ENCODE measurements around the gene OR6C68. TPM values are rescaled to one million over a fixed set of nuclear protein-coding genes. Genes with fewer than 3 reads are reported as not detected.

The OR6C68 gene
- total and polyA plus RNA-seq, 2 of the 4 experiments (the other 2 are of a cell fraction), result not detected

- H4K20me1 ChIP-seq (ENCODE audit: insufficient read depth, low read length), result no peaks in the 10 kb centered on the region
- intact Hi-C loops (cut with micrococcal nuclease) (no loop called here), dilution Hi-C loops (cut with HindIII; ENCODE audit: low sequenced_read_pairs, unreplicated experiment) (no loop called here), in situ Hi-C loops (cut with MboI; ENCODE audit: low sequenced_read_pairs) (no loop called here)
- no peak overlapping the region for H3K9ac ChIP-seq (ENCODE audit: low read depth, low read length)
- no peak overlapping the region for H4K5ac ChIP-seq (ENCODE audit: low read depth, low read length)
- no peaks in the 10 kb centered on the region for H3K36me3 ChIP-seq (ENCODE audit: control insufficient read depth, insufficient read depth, low read length)
- no TSS peak for BruUV-seq (replicated peaks)
- no peaks in the 10 kb centered on the region for H3K79me1 ChIP-seq (ENCODE audit: low read depth in 1 of 2, low read length in 2 of 2)
- no peak overlapping the region for H2BK20ac ChIP-seq (ENCODE audit: low read depth, low read length)
- H3K4me1 ChIP-seq (ENCODE audit: control insufficient read depth, insufficient read depth, low read length), result no peaks in the 10 kb centered on the region
- TF ChIP-seq RAD21 (IDR thresholded peaks at IDR 0.05; ENCODE audit: low read length) (no peak), NFE2L2 (IDR thresholded peaks at IDR 0.05; ENCODE audit: low read depth, low read length) (no peak), MAZ (IDR thresholded peaks at IDR 0.05; ENCODE audit: borderline replicate concordance, low read depth, low read length) (no peak), USF2 (IDR thresholded peaks at IDR 0.05; ENCODE audit: low read depth, low read length) (no peak), SMC3 (IDR thresholded peaks at IDR 0.05; ENCODE audit: low read depth, low read length) (no peak), CHD1 (IDR thresholded peaks at IDR 0.05; ENCODE audit: low read depth, low read length) (no peak), MXI1 (IDR thresholded peaks at IDR 0.05; ENCODE audit: borderline replicate concordance, low read depth, low read length) (no peak), RCOR1 (IDR thresholded peaks at IDR 0.05; ENCODE audit: insufficient replicate concordance, low read length) (no peak), POLR2A (IDR thresholded peaks at IDR 0.05; ENCODE audit: low read depth, low read length) (no peak), CTCF (conservative IDR thresholded peaks at IDR 0.05; ENCODE audit: low read depth, low read length) (no peak), FOS (IDR thresholded peaks at IDR 0.05; ENCODE audit: low read depth, low read length) (no peak), RFX5 (IDR thresholded peaks at IDR 0.05; ENCODE audit: low read depth, low read length) (no peak), ELK1 (IDR thresholded peaks at IDR 0.05; ENCODE audit: borderline replicate concordance, low read depth, low read length) (no peak), MAFK (IDR thresholded peaks at IDR 0.05; ENCODE audit: low read depth, low read length) (no peak), CEBPB (IDR thresholded peaks at IDR 0.05; ENCODE audit: low read depth, low read length) (no peak), BHLHE40 (IDR thresholded peaks at IDR 0.05; ENCODE audit: low read depth, low read length) (no peak)
- no peak overlapping the region for H3K18ac ChIP-seq (ENCODE audit: low read depth, low read length)
- no peak overlapping the region for H2BK5ac ChIP-seq (ENCODE audit: low read depth, low read length, poor library complexity, severe bottlenecking)
- no peak overlapping the region for H4K91ac ChIP-seq (ENCODE audit: insufficient read depth, low read depth, low read length)
- no peaks in the 10 kb centered on the region for H3K9me1 ChIP-seq (ENCODE audit: insufficient read depth, low read length)
- no peak overlapping the region for H3K27ac ChIP-seq (ENCODE audit: insufficient read depth, low read length)
- no peak overlapping the region for H2AK5ac ChIP-seq (ENCODE audit: low read depth, low read length)
- no peak overlapping the region for H3K4me2 ChIP-seq (ENCODE audit: low read depth, low read length)
- no peaks in the 10 kb centered on the region for H3K27me3 ChIP-seq (ENCODE audit: control insufficient read depth, insufficient read depth, low read length)
- no peak overlapping the region for H3K4ac ChIP-seq (ENCODE audit: low read depth, low read length)
- no peak overlapping the region for H2BK15ac ChIP-seq (ENCODE audit: low read depth, low read length)
- H4K8ac ChIP-seq (ENCODE audit: low read depth in 2 of 2, low read length in 2 of 2), result no peak overlapping the region
- no peak overlapping the region for H2BK120ac ChIP-seq (ENCODE audit: low read depth, low read length)
- no peak overlapping the region for H3K56ac ChIP-seq (ENCODE audit: extremely low read depth, insufficient read depth, low read length)
- CTCF ChIA-PET, result no interaction called here
- H3K23ac ChIP-seq (ENCODE audit: low read depth, low read length), result no peak overlapping the region
- POLR2A ChIA-PET (ENCODE audit: unreplicated experiment), result no interaction called here
- no peak overlapping the region for H3K4me3 ChIP-seq (ENCODE audit: insufficient read depth, low read depth, low read length)
- H2AK9ac ChIP-seq (replicated peaks; ENCODE audit: low read depth, low read length, poor library complexity), result no peak overlapping the region
- ATAC-seq (ENCODE audit: low read depth), result no peak
- DNase-seq, result no peak
- no peaks in the 10 kb centered on the region for H3K9me3 ChIP-seq (ENCODE audit: control insufficient read depth, insufficient read depth, low read length)
- no peak overlapping the region for H2AFZ ChIP-seq (replicated peaks; ENCODE audit: low read length, poor library complexity)
- no peak overlapping the region for H3K14ac ChIP-seq (replicated peaks; ENCODE audit: low read depth, low read length)
Measured at GRCh38 chr12:55448825-55449224, 43.4 kb upstream of the OR6C68 start.
